ENCODE data around the gene GCNT2.

GCNT2 gene

GRCh38 chr6:10588562-10589428 is 67.6 kb downstream of the GCNT2 start:
- DNase-seq (ENCODE audit: insufficient read length, low spot score) (no peak), FAIRE-seq (no peak)
- no peak for TF ChIP-seq CTCF (IDR thresholded peaks at IDR 0.05; ENCODE audit: insufficient read depth, missing control alignments)

GRCh38 chr6:10589429-10589727 is 68.2 kb downstream of the GCNT2 start:
- FAIRE-seq = no peak
- no peak for TF ChIP-seq CTCF (IDR thresholded peaks at IDR 0.05; ENCODE audit: insufficient read depth, missing control alignments)
- DNase-seq (ENCODE audit: insufficient read length, low spot score) = no peak

- no peak for FAIRE-seq
- TF ChIP-seq CTCF (IDR thresholded peaks at IDR 0.05; ENCODE audit: insufficient read depth, missing control alignments) = no peak
- DNase-seq (ENCODE audit: insufficient read length, low spot score) = no peak
These were observed 68.8 kb downstream of the GCNT2 start for GRCh38 chr6:10589983-10590382.

DNA sequence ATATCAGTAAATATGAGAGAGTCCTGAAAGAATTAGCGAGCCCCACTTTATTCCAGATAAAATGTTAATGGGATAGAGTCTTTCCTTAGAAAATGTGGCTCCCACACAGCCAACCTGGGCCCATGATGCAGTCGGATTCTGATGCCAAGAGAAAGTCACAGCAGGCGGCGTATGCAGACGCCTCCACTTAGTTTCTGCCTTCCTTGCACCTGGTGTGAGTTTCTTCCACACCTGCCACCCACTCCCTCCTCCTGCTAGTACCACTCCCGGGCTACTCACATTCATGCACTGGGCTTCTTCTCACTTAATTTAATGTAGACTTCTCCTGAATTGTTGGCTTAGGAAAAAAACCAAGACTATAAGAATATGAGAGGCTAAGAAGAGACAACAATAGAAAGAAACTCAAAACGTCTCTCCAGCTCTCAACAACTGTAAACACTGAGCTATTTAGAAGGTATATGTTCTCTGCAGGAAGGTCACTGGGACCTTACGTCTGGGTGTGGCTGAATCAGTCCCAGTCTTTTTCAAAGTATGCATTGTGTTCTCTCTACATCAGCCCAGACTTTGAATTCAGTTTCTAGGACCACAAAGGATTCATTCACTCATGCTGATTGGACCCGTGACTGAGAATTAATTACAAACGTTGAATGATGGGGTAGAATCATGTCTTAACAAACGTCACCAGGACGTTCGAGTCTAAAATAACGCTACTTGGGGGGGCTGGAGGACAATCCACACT is 70.4 kb downstream of the GCNT2 start:
- no peak for FAIRE-seq
- no peak for TF ChIP-seq CTCF (IDR thresholded peaks at IDR 0.05; ENCODE audit: insufficient read depth, missing control alignments)
- no peak for DNase-seq (ENCODE audit: insufficient read length, low spot score)

DNA sequence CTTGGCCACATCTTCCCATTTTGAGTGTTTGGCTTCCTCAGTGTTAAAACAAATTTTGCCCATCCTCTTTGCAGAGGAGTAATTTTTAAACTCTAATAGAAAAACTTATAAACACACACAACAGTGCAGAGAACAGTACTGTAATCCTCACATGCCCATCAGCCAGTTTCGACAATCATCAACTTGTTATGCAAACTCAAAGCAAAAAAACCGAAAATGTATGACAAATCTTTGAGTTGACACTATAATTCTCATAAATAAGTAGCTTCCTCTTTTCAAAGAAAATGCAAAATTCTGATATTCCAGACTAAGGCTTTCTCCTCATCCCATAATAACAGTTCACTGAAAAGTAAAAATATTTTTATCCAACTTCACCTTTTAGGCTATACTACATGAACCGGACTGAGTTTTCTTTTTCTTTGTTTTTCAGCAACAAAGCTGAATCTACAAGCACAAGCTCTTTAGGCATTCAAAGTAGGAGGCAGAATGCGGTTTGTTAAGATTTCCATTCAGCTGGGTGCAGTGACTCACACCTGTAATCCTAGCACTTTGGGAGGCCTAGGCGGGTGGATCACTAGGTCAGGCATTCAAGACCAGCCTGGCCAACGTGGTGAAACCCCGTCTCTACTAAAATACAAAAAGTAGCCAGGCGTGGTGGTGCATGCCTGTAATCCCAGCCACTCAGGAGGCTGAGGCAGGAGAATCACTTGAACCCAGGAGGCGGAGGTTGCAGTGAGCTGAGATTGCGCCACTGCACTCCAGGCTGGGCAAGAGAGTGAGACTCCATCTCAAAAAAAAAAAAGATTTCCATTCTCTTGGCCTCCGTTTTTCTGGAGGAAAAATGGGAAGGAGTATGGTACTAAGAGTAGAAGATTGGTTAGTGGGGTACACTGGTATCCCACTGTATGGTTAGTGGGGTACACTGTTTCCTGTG is 74.8 kb downstream of the GCNT2 start:
- DNase-seq (ENCODE audit: insufficient read length, low spot score) (no peak), FAIRE-seq (no peak)
- no peak for TF ChIP-seq CTCF (IDR thresholded peaks at IDR 0.05; ENCODE audit: insufficient read depth, missing control alignments)

GRCh38 chr6:10597499-10598001 is 76.4 kb downstream of the GCNT2 start:
- FAIRE-seq (no peak), DNase-seq (ENCODE audit: insufficient read length, low spot score) (no peak)
- no peak for TF ChIP-seq CTCF (IDR thresholded peaks at IDR 0.05; ENCODE audit: insufficient read depth, missing control alignments)

All from D721Med (cell line).